Germinal center (tissue), 1 donor: Measurements from ENCODE around the gene HNRNPU.

Experiments
- DNase-seq: peaks from one replicate; pipeline ENCODE4 v3.0.0; 2012; ENCODE audit warnings: mixed read lengths, low spot score

HNRNPU gene

DNA sequence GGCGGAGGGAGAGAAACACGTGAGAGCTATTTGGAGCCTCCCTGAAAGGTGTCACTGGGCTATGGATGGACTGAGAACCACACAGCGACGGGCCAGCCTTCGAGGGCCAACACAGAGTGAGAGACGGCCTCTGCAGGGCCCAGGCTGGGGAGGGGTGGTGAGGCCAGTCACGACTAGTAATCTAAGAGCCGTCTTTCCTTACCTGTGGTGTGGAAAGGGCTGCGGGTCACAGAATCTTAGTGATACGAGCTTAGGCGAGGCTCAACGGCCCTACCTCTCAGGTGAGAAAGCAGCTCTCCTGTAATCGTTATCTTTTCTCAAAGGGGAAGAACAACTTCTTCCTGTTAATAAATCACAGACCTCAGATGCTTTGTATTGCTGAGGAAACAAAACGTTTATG is 62.3 kb downstream of the HNRNPU start:
- DNase-seq, result no peak

DNA sequence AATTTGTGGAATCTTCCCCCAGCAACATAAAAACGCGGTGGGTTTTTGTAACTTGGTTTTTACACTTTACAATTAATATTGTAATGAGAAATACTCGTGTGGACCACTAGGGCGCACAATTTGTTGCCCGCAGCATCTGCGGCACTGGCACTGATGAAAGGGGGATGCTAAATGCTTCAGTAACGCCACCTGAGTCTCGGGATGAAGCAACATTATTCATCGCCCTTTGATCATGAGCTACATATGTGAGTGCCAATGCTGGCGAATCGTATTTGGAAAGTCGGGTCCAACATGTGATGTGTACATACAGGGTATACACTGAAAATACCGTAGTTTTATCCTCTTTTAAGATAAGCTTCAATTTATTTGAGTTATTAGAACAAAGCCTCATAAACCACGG is 63.1 kb downstream of the HNRNPU start:
- DNase-seq, result peak; percentile 75

GRCh38 chr1:244800821-244801220 is 63.5 kb downstream of the HNRNPU start:
- DNase-seq, result no peak
